Activated naive CD8-positive, alpha-beta T cell treated with anti-CD3 and anti-CD28 coated beads, Interleukin-2, amount 10 ng/mL, durations not matched to agents 7 days and 5 days (primary cell): ENCODE results near the gene CHMP3. TPM values are rescaled to one million over a fixed set of nuclear protein-coding genes. Genes with fewer than 3 reads are reported as not detected.
A peak's percentile ranks its signal among the peaks of the same experiment; 100 is the strongest.
"Not testable (repeated sequence)": the region's sequence is repeated elsewhere in the genome, so short reads cannot be mapped to it uniquely, and the experiment has no call there.

Source experiments
- ATAC-seq: fragments of 150-1000 bp; cut with Tn5 transposase; one replicate; pipeline ENCODE4 v1.10.0; 2021; ENCODE audit warnings: low read depth, moderate library complexity
- POLR2A ChIA-PET: fragments of 350-600 bp; sonication (Branson Sonifier 250); formaldehyde crosslinking; loops from one replicate; lab custom pipeline; 2021; ENCODE audit warnings: antibody characterized with exemption; lab: Charles Lee
- DNase-seq: peaks from one replicate; pipeline ENCODE4 v3.0.0; 2021
- H3K27ac Mint-ChIP-seq: one replicate; pipeline ENCODE4 v1.8.0; 2022; ENCODE audit warnings: mild to moderate bottlenecking, mixed read lengths
- H3K27me3 Mint-ChIP-seq: one replicate; pipeline ENCODE4 v1.8.0; 2022; ENCODE audit warnings: mild to moderate bottlenecking, moderate library complexity, mixed read lengths
- H3K36me3 Mint-ChIP-seq: one replicate; pipeline ENCODE4 v1.8.0; 2021; ENCODE audit warnings: mild to moderate bottlenecking, mixed read lengths
- H3K4me1 Mint-ChIP-seq: one replicate; pipeline ENCODE4 v1.8.0; 2021; ENCODE audit warnings: mixed read lengths
- H3K4me3 Mint-ChIP-seq: one replicate; pipeline ENCODE4 v1.8.0; 2022; ENCODE audit warnings: mild to moderate bottlenecking, moderate library complexity, mixed read lengths
- H3K9me3 Mint-ChIP-seq: one replicate; pipeline ENCODE4 v1.8.0; 2021; ENCODE audit warnings: mixed read lengths
- total RNA-seq, 2 experiments: library from RNA; stranded (reverse); gene quantifications; one replicate each; pipeline ENCODE4 v1.2.3, GENCODE V29; 2021

CHMP3 gene
- total RNA-seq = 10 to 100 TPM; 48.9 to 49.5 TPM

DNA sequence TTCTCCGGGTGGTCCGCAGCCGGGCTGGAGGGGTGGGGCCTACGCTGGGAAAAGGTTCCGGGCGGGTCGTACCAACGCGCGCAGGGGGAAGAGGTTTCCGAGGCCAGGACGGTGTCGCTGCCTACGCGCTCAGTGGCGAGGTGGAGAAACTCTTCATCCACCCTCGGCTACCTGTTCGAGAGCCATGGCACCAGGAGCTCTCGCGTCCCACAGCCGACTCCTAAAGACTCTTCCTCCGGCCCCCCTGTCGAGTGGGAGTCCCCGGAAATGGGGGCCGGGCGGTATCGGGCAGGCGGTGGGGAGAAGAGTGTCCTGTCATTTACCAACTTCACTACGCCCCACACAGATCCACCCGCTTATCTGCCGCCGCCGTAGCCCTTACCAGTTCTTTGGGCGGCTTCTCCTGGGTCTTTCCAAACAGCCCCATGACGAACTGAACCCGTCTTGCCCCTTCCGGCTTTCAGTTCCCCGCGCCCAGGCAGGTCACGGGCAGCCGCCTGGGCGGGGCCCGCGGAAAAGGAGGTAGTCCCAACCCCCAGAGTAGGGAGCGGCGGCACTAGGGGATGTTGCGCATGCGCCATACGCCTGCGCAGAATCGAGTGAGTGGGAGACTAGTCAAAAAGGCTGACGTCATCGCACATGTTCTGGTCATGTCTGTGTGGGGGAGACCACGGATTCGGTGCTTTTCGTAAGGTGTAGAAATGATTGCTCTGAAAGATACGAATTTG is at the start of gene CHMP3:
TSS of gene CHMP3 (minus strand) at position 522 of the 728 bp plus-strand sequence. CDS start at position 427, 95 bp downstream.
- POLR2A ChIA-PET = interaction anchor here (1.2 to 2.3 kb wide), 4 partner anchors 13 to 122 kb away, joined by 3 to 15 read pairs (median 10); partner anchors contain the start of gene KDM3A
- no peaks in the 10 kb centered on the region for H3K27me3 Mint-ChIP-seq
- H3K36me3 Mint-ChIP-seq = peaks cover 24% of the 10 kb centered on the region
- peak; percentile 94 for ATAC-seq
- peak within 1 kb of the TSS; percentile 95 for H3K4me3 Mint-ChIP-seq
- H3K4me1 Mint-ChIP-seq = peaks cover 22% of the 10 kb centered on the region
- peak; percentile 96 for DNase-seq
- H3K27ac Mint-ChIP-seq = peak within 1 kb of the TSS; percentile 99
- H3K9me3 Mint-ChIP-seq = no peaks in the 10 kb centered on the region

- Mint-ChIP-seq H3K4me3 (no peak overlapping the region), H3K4me1 (peaks cover 15% of the 10 kb centered on the region), H3K27ac (peak overlapping the region; percentile 7), H3K36me3 (peaks cover 46% of the 10 kb centered on the region), H3K9me3 (no peaks in the 10 kb centered on the region), H3K27me3 (no peaks in the 10 kb centered on the region)
- POLR2A ChIA-PET = interaction anchor here (0.7 kb wide), 1 partner anchor 250 kb away, joined by 4 read pairs; no protein-coding TSS in a partner anchor
- ATAC-seq = no peak
- DNase-seq = no peak
Observed at GRCh38 chr2:86610871-86611270, 47.6 kb upstream of the CHMP3 start.

DNA sequence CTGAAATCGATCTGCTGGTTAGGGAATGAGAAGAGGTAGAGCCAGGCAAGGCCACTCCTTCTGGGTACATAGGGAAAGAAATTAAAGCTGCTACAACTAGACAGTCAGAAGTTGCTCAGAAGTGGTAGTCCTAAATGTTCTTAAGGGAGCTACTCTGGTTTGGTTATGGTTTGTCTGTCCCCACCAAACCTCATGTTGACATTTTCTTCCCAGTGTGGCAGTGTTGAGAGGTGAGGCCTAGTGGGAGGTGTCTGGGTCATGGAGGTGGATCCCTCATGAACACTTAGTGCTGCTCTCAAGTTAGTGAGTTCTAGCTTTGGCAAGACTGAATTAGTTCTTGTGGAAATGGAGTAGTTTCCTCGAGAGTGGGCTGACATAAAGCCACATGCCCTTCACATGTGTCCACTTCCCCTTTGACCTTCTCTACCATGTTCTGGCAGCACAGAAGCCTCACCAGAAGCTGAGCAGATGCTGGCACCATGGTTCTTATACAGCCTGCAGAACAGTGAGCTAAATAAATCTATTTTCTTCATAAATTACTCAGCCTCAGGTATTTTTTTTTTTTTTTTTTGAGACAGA is 45.7 kb upstream of the CHMP3 start:
- no peaks in the 10 kb centered on the region for H3K27me3 Mint-ChIP-seq
- H3K27ac Mint-ChIP-seq = no peak overlapping the region
- POLR2A ChIA-PET = interaction anchor here (1.3 kb wide), 1 partner anchor 13 kb away, joined by 4 read pairs; no protein-coding TSS in a partner anchor
- ATAC-seq (no peak), DNase-seq (no peak)
- peaks cover 19% of the 10 kb centered on the region for H3K4me1 Mint-ChIP-seq
- H3K36me3 Mint-ChIP-seq = peaks cover 52% of the 10 kb centered on the region
- no peaks in the 10 kb centered on the region for H3K9me3 Mint-ChIP-seq
- no peak overlapping the region for H3K4me3 Mint-ChIP-seq

- DNase-seq (no peak), ATAC-seq (no peak)
- Mint-ChIP-seq H3K9me3 (peaks cover 1% of the 10 kb centered on the region), H3K36me3 (peaks cover 31% of the 10 kb centered on the region), H3K27ac (no peak overlapping the region), H3K4me1 (peaks cover 8% of the 10 kb centered on the region), H3K27me3 (no peaks in the 10 kb centered on the region), H3K4me3 (no peak overlapping the region)
- POLR2A ChIA-PET = no interaction called here
Observed at GRCh38 chr2:86603905-86604304, 40.7 kb upstream of the CHMP3 start.

GRCh38 chr2:86598966-86599365 is 35.7 kb upstream of the CHMP3 start:
- DNase-seq = no peak
- H3K36me3 Mint-ChIP-seq = peaks cover 8% of the 10 kb centered on the region
- POLR2A ChIA-PET = no interaction called here
- no peak for ATAC-seq
- no peak overlapping the region for H3K4me3 Mint-ChIP-seq
- H3K9me3 Mint-ChIP-seq = peaks cover 1% of the 10 kb centered on the region
- H3K4me1 Mint-ChIP-seq = peaks cover 4% of the 10 kb centered on the region
- no peak overlapping the region for H3K27ac Mint-ChIP-seq
- H3K27me3 Mint-ChIP-seq = no peaks in the 10 kb centered on the region

- H3K4me1 Mint-ChIP-seq = no peaks in the 10 kb centered on the region
- peaks cover 8% of the 10 kb centered on the region for H3K27me3 Mint-ChIP-seq
- H3K4me3 Mint-ChIP-seq = no peak overlapping the region
- ATAC-seq (no peak), DNase-seq (no peak)
- H3K9me3 Mint-ChIP-seq = peaks cover 1% of the 10 kb centered on the region
- POLR2A ChIA-PET = no interaction called here
- no peak overlapping the region for H3K27ac Mint-ChIP-seq
- no peaks in the 10 kb centered on the region for H3K36me3 Mint-ChIP-seq
Observed at GRCh38 chr2:86596118-86596517, 32.9 kb upstream of the CHMP3 start.

GRCh38 chr2:86593266-86593665 is 30.0 kb upstream of the CHMP3 start:
- POLR2A ChIA-PET = no interaction called here
- Mint-ChIP-seq H3K27ac (no peak overlapping the region), H3K9me3 (peaks cover 6% of the 10 kb centered on the region), H3K36me3 (no peaks in the 10 kb centered on the region), H3K4me3 (no peak overlapping the region), H3K27me3 (peaks cover 15% of the 10 kb centered on the region), H3K4me1 (no peaks in the 10 kb centered on the region)
- DNase-seq = no peak
- ATAC-seq = no peak

DNA sequence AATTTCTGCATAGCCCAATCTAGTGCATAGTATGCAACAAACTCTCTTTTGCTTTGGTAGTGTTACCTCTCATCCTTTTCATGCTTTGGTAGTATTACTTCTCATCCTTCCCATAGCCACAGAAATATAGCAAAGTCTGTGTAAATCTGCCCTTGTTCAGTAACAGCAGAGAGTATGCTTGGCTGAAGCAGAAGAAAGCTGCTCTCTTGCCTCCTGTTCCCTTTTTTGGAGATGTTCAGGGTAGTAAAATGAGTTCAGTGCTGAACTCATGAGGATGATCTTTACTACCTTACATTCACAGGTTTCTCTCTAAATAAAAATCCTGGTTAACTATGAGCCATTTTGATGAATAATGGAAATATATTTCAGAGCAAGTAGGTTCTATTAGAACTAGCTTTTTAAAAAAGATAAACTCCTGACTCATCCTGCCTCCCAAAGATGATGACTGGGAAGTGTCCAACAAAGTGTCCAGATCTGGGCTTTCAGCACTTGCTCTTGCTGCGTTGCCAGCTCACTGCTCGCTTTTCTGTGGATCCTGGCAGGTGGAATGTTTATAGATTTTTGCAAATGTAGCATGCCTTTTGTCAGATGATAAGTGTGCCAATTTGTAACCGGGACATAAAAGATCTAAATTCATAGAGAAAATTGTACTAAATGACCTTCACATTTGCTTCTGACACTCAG is 29.4 kb upstream of the CHMP3 start:
- peaks cover 6% of the 10 kb centered on the region for H3K9me3 Mint-ChIP-seq
- H3K36me3 Mint-ChIP-seq = no peaks in the 10 kb centered on the region
- DNase-seq (no peak), ATAC-seq (no peak)
- H3K4me3 Mint-ChIP-seq = no peak overlapping the region
- H3K27me3 Mint-ChIP-seq = peaks cover 15% of the 10 kb centered on the region
- no peaks in the 10 kb centered on the region for H3K4me1 Mint-ChIP-seq
- H3K27ac Mint-ChIP-seq = no peak overlapping the region
- POLR2A ChIA-PET = no interaction called here

GRCh38 chr2:86589701-86590100 is 26.5 kb upstream of the CHMP3 start:
- peaks cover 15% of the 10 kb centered on the region for H3K27me3 Mint-ChIP-seq
- DNase-seq, H3K27ac Mint-ChIP-seq, ATAC-seq, POLR2A ChIA-PET, H3K4me3 Mint-ChIP-seq, H3K36me3 Mint-ChIP-seq, H3K4me1 Mint-ChIP-seq, H3K9me3 Mint-ChIP-seq: not testable (repeated sequence)

DNA sequence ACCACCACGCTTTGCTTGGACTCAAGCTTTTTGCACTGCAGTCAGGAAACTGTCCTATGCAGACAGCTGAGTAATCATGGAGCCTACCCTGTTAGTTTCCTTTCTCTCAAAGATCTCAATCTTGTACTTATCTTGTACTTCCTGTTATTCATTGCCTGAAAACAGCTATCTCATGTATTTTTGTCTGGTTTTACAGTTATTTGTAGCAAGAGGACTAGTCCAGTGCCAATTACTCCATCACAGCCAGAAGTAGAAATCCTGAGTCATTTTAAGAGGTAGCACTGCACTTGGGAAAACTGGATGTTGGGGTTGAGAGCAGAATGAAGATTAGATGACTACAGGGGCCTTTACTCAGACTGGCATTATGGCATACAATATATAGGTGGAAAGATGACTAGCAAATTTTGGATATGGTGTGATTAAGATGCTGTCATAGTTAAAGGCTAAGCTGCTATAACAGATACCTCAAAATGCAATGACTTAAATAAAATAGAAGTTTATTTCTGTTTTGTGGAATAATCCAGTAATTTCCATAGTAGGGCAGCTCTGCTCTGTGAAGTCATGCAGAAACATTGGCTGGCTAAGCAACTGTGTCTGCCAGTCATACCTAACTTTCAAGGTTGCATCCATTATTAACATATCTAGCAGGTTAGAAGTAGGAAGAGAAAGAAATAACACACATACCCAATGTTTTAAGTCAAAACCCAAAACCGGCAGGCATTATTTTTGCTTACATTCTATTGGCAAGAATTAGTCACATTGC is 21.1 kb upstream of the CHMP3 start:
- Mint-ChIP-seq H3K9me3 (peaks cover 1% of the 10 kb centered on the region), H3K27ac (peak overlapping the region; percentile 79), H3K36me3 (peaks cover 2% of the 10 kb centered on the region), H3K27me3 (peaks cover 4% of the 10 kb centered on the region), H3K4me1 (peaks cover 3% of the 10 kb centered on the region), H3K4me3 (peak overlapping the region; percentile 26)
- ATAC-seq (peak; percentile 91), DNase-seq (no peak)
- POLR2A ChIA-PET = interaction anchor here (1.4 to 2.0 kb wide), 3 partner anchors 21 to 143 kb away, joined by 4 to 9 read pairs (median 6); partner anchors contain the start of genes CHMP3 and KDM3A

DNA sequence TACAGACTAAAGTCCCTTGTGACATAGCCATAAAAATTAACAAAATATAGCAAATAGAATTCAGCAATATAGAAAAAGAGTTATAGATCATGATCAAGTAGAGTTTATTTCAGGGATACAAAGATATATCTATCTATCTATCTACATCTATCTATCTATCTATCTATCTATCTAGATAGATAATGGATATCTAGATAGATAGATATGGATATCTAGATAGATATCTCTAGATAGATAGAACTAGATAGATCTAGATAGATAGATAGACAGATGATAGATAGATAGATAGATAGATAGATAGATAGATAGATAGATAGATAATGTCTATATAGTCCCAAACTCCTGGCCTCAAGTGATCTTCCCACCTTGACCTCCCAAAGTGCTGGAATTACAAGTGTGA is 17.3 kb upstream of the CHMP3 start:
- H3K9me3 Mint-ChIP-seq = peaks cover 3% of the 10 kb centered on the region
- peaks cover 4% of the 10 kb centered on the region for H3K36me3 Mint-ChIP-seq
- H3K27me3 Mint-ChIP-seq = peaks cover 3% of the 10 kb centered on the region
- H3K27ac Mint-ChIP-seq = no peak overlapping the region
- ATAC-seq (no peak), DNase-seq (no peak)
- H3K4me1 Mint-ChIP-seq = peaks cover 3% of the 10 kb centered on the region
- no peak overlapping the region for H3K4me3 Mint-ChIP-seq
- POLR2A ChIA-PET = no interaction called here

- peaks cover 2% of the 10 kb centered on the region for H3K36me3 Mint-ChIP-seq
- POLR2A ChIA-PET = no interaction called here
- peaks cover 3% of the 10 kb centered on the region for H3K27me3 Mint-ChIP-seq
- no peak for ATAC-seq
- H3K4me1 Mint-ChIP-seq = no peaks in the 10 kb centered on the region
- H3K9me3 Mint-ChIP-seq = peaks cover 3% of the 10 kb centered on the region
- DNase-seq = no peak
- no peak overlapping the region for H3K27ac Mint-ChIP-seq
- H3K4me3 Mint-ChIP-seq = no peak overlapping the region
Observed at GRCh38 chr2:86577817-86578456, 14.7 kb upstream of the CHMP3 start.
